HG03108 (cell line): ENCODE results near the gene RPA1.

ENCODE experiments used
- ATAC-seq: cut with Tn5 transposase; IDR thresholded peaks from one replicate; pipeline ENCODE4 v1.9.1; 2021; ENCODE audit warnings: moderate library complexity; ENCODE audit not compliant: unreplicated experiment

The RPA1 gene

DNA sequence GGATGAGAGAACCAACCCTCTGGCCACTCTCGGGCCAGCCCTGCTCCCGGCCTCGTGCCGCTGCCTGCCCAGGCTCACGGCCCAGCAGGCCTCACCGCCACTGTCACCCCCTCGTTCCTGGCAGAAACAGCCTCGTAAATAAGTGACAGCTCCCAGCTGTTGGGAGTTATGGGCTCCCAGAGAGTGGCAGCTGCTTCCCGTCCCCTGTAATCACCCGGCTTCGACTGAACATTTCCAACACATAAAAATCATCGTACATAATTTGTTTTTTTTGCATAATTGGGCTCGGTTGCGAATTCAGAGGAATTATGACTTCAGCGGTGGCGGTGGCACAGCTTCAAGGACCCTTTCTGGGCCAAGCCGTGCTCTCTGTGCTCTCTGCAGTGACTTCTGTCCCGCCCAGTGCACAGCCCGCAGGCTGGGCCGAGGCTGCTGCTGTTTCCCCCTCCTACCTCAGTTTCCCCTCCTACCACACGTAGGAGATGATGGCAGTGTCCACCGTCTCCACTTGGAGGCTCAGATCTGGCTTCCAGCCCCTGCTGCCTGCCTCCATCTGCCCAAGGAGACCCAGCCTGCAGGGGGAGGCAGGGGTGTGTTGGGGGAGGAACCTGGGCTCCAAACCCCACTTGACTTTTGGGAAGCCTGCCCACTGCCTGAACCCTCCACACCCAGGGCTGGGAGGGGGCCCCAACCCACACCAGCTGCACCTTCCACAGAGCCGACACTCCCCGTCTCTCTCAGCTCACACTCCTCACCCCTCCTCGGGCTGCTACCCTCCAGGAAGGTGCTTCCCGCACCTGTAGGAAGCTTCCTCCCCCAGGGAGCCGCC lies 110.4 kb downstream of the RPA1 start:
- no peak for ATAC-seq

DNA sequence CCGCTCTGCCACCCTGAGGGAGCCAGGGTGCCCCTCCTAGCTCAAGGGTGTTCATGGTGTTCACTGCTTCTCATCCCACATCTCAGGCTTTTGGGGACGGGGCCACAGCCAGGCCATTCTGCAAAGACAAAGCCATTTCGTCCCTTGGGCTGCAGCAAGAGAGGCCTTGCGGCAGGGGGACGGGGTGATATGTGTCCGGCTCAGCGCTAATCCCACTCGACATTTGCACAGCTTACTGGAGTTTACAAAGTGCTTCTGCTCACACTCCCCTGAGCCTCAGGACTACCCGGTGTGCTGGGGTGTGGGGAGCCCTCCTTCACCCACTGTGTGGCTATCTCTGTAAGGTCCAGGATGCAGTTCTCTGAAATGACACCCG lies 111.0 kb downstream of the RPA1 start:
- ATAC-seq: no peak

DNA sequence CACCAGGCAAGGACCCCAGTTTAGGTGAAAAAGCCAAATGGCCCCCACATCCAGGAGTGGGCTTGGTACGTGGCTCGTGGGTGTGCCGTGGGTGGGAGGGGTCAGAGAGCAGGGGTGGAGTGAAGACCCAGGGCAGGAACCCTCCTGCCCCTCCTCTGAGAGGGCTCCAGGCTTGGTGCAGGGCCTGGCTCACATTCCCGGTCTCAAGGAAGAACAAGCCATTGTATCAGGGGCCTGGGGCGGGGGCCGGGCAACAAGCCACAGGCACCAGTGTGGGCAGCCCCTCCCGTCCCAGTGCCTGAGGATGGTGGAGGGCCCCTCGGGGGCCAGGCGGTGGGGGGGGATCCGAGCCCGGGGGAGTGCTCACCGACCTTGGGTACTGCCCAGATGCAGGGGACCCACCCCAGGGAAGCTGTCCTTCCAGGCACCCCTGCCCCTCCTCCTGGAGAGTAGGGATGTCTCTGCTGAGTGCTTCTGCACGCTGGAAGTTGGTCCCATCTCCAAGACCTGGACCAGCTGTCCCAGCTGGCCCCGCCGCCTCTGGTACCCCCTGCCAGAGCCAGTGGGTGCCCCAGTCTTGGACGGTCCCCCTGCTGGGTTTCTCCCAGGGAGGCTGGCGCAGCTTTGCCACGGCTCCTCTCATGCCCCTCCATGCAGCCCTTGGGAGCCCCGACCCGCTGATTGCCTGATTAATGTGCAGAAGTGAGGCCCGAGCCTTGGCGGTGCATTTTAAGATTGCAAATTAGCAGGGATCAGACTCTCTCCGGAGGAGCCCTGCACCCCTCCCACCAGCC lies 111.7 kb downstream of the RPA1 start:
- no peak for ATAC-seq

DNA sequence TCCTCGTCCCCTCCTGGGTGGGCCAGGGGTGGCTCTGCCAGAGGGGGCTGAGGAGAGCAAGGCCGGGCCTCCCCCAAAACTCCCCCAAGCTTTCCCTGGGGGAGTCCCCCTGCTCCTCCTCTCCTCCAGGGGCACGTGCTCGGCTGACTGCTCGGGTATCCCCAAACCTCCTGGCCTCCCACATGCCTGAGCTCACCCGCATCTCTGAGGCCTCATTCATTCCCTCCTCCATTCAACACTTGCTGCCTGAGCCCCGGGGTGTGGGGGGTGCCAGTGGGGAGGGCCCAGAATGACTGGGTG lies 112.2 kb downstream of the RPA1 start:
- ATAC-seq: no peak

DNA sequence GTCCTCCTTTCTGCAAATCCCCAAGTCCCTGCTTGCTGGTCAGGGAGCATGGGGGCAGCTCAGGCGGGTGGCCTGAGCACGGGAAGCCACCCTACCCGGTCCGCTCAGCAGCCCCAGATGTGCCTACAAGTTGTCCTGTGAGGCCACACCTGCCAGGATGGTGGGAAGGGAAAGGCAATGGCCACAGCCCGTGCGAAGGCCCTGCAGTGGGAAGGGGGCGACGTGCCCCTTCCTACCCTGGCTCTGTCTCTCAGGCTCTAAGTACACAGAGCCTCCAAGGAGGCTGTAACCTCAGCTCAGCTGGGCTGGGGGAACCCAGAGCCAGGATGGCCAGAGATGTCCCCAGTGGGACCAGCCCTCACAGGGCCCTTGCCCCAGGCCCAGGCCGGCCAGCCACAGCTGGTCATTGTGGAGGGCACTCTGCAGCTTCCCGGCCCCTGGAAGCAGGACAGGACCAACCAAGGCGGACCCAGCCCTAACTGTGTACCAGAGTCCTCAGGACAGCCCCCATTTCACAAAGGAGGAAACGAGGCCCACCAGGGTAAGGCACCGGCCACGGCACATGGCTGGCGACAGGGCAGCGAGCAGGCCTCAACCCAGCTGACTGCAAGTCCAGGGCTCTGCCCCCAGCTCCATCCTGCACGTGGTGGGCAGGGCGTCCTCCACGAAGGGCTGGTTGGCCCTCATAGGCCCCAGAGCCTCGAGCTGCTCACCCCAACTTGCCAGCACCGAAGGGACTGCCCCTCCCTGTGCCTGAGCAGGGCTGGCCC lies 113.0 kb downstream of the RPA1 start:
- no peak for ATAC-seq

DNA sequence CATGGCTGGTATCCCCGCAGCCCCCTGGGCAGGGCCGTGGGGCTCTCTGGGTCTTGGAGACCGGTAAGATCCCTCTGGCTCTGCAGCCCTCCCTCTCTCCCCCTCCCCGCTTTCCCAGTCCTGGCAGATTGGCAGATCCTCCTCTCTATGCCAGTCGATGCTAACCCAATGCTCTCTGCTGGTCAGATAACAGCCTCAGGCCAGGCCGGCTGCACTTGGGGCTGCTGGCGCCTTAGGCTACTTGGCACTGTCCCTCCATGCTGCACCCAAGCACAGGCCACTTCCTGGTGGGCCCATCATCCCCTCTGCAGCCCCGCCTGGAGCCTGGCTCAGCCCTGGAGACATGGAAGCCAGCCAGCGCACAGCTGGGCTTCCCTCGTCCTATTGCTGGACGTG lies 113.6 kb downstream of the RPA1 start:
- no peak for ATAC-seq

DNA sequence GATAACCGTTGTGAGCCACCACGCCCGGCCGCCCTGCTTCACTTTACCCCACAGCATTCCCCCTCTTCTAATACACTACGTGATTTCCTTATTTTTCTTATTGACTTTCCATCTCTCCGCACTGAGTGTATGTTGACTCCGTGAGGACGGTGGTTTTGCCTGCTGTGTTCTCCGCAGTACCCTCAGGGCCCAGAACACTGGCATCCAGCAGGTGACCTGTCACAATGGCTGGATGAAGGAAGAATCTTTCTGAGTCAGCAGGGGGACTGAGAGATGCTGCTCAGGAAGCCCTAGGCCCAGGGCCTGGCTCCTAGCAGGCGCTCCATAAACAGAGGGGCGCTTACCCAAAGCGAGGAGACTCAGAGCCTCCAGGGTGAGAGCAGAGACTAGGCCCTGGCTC lies 115.8 kb downstream of the RPA1 start:
- no peak for ATAC-seq

DNA sequence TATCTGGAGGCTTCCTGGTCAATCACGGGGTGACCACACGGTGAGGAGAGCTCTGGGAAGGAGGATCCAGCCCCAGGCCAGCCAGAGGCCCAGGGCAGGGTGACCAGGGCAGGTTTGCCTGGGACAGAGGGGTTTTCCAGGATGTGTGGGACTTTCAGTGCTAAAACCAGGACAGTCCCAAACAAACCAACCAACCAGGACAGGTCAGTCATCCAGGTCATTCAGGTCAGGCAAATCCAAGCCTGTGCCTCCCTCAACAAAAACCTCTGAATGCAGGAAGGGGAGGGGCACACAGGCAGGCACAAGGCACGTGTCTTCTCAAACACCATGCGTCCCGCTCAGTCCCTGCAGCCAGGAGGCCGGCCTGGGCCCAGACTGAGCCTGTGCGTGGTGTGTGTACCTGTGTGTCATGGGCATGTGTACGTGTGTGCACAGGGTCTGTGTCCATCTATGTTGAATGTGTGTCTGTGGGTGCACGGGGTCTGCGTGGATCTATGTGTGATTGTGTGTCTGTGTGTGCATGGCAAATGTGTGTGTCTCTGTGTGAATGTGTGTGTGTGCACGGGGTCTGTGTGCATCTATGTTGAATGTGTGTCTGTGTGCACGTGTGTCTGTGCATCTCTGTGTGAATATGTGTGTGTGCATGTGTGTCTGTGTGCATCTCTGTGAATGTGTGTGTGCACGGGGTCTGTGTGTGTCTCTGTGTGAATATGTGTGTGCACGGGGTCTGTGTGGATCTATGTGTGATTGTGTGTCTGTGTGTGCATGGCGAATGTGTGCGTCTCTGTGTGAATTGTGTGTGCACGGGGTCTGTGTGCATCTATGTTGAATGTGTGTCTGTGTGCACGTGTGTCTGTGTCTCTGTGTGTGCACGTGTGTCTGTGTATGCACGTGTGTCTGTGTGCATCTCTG lies 116.5 kb downstream of the RPA1 start:
- no peak for ATAC-seq

DNA sequence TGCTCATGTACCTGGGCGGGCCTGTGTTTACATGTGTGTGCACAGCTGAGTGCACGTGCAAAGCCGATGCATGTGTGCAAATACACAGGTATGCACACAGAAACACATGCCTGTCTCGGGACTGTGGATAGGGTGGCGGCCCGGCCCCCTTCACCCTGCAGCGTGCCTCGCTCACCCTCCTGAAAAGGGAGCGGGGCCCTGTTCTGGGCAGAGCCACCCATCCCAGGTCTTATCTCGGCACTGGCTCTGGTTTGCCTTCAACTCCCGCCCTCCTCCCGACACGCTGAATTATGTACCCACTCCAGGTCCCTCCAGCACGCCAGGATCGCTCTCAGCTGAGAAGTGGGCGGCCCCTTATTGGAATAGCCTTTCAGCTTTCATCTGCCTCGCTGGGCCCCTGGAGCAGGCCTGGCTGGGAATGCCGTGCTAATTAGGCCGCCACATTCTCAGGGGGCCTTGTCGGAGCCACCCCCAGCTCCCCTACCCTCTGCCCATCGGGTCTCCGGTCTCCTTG lies 117.5 kb downstream of the RPA1 start:
- ATAC-seq: no peak

DNA sequence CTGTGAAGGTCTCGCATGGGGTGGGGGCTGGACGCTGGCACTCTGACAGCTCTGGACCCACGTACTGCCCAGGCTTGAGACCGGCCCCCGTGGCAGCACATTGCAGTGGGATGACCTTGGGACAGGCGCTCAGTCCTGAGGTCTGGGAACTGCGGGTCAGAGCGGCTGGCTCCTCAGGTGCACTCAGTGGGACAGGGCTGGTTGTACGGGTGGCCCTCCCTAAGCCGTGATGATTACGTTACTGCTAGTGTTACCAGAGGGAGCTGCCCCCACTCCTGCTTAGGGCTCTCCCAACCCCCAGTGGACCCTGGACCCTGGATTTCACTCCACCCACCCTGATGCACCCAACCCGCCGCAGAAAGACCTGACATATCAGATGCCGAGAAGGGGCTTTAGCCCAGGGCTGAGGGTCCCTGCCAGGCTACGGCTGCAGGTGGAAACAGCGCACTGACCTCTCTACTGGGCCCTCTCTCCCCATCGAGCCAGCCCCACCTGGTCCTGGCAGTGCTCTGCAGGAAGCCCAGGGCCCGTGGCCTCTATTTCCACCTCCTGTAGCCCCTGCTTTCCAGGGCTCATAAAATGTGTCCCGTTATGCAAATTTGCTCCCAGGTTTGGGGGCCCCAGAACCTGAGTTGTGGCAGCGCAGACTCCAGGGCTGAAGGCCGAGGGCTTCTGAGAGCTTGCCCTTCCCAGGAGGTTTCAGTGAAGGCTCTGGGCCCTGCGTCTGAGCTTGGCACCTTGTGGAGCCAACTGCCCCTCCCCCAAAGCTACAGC lies 118.1 kb downstream of the RPA1 start:
- ATAC-seq: no peak

DNA sequence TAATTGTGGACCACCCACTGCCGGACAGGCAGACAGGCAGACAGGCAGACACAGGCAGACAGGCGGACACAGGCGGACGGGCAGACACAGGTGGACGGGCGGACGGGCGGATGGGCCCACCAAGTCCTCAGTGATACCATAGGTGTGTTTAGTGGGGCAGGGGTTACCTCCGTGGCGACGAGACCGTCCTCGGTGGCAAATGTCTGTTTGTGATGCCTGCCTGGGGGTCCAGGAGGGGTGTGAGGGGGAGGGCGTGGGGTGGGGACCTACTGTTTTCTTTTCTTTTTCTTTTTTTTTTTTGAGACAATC lies 118.7 kb downstream of the RPA1 start:
- no peak for ATAC-seq
